HEK293T (cell line): ENCODE results near the gene LPCAT1.
"Not testable (repeated sequence)": the region's sequence is repeated elsewhere in the genome, so short reads cannot be mapped to it uniquely, and the experiment has no call there.

Experiments
- CTCF ChIA-PET: fragments of 350-600 bp; formaldehyde crosslinking; extraction: SDS; loops from one replicate; lab custom pipeline; 2021; ENCODE audit warnings: antibody characterized with exemption, inconsistent platforms; lab: Yijun Ruan, JAX
- POLR2A ChIA-PET: fragments of 350-600 bp; formaldehyde crosslinking; extraction: SDS; loops from one replicate; lab custom pipeline; 2020; ENCODE audit warnings: antibody characterized with exemption, inconsistent platforms; lab: Yijun Ruan, JAX
- DNase-seq: peaks from one replicate; pipeline ENCODE4 v3.0.0; 2012; ENCODE audit warnings: mixed read lengths; ENCODE audit errors: extremely low spot score
- ARNT ChIP-seq: fragments of 450-650 bp; IDR thresholded peaks from 2 replicates; pipeline ENCODE4 v1.6.1; 2017; ENCODE audit warnings: mild to moderate bottlenecking
- BHLHE40 ChIP-seq: fragments of 450-650 bp; IDR thresholded peaks from 2 replicates; pipeline ENCODE4 v1.6.1; 2016; ENCODE audit warnings: mild to moderate bottlenecking, moderate library complexity, borderline replicate concordance
- CTBP1 ChIP-seq: fragments of 450-650 bp; IDR thresholded peaks from 2 replicates; pipeline ENCODE4 v1.6.1; 2016; ENCODE audit warnings: borderline replicate concordance
- ELF4 ChIP-seq: fragments of 450-650 bp; IDR thresholded peaks from 2 replicates; pipeline ENCODE4 v1.6.1; 2017; ENCODE audit warnings: antibody characterized with exemption
- FOXA1 ChIP-seq: fragments of 450-650 bp; IDR thresholded peaks from 2 replicates; pipeline ENCODE4 v1.6.1; 2016; ENCODE audit warnings: mild to moderate bottlenecking
- FOXK2 ChIP-seq: fragments of 450-650 bp; IDR thresholded peaks from 2 replicates; pipeline ENCODE4 v1.6.1; 2016; ENCODE audit warnings: mild to moderate bottlenecking
- FOXM1 ChIP-seq: fragments of 450-650 bp; IDR thresholded peaks from 2 replicates; pipeline ENCODE4 v1.6.1; 2017; ENCODE audit warnings: mild to moderate bottlenecking, borderline replicate concordance
- HDGF ChIP-seq: fragments of 450-650 bp; IDR thresholded peaks from 2 replicates; pipeline ENCODE4 v1.6.1; 2017; ENCODE audit warnings: antibody characterized with exemption, borderline replicate concordance
- L3MBTL2 ChIP-seq: fragments of 450-650 bp; conservative IDR thresholded peaks from 2 replicates; pipeline ENCODE4 v1.6.1; 2016; ENCODE audit warnings: mild to moderate bottlenecking
- LEF1 ChIP-seq: fragments of 450-650 bp; IDR thresholded peaks from 2 replicates; pipeline ENCODE4 v1.6.1; 2017; ENCODE audit warnings: mild to moderate bottlenecking, borderline replicate concordance
- NFRKB ChIP-seq: fragments of 450-650 bp; IDR thresholded peaks from 2 replicates; pipeline ENCODE4 v1.6.1; 2016; ENCODE audit warnings: mild to moderate bottlenecking, moderate library complexity
- SP1 ChIP-seq: fragments of 450-650 bp; IDR thresholded peaks from 2 replicates; pipeline ENCODE4 v1.6.1; 2017
- SUZ12 ChIP-seq: fragments of 450-650 bp; IDR thresholded peaks from 2 replicates; pipeline ENCODE4 v1.6.1; 2016; ENCODE audit warnings: mild to moderate bottlenecking
- TARDBP ChIP-seq: fragments of 450-650 bp; IDR thresholded peaks from 2 replicates; pipeline ENCODE4 v1.6.1; 2016
- ZNF384 ChIP-seq: fragments of 450-650 bp; IDR thresholded peaks from 2 replicates; pipeline ENCODE4 v1.6.1; 2016
- TF ChIP-seq, protein P1 (sequence below): fragments of 450-650 bp; IDR thresholded peaks from 2 replicates; pipeline ENCODE4 v1.6.1; 2016

The LPCAT1 gene

DNA sequence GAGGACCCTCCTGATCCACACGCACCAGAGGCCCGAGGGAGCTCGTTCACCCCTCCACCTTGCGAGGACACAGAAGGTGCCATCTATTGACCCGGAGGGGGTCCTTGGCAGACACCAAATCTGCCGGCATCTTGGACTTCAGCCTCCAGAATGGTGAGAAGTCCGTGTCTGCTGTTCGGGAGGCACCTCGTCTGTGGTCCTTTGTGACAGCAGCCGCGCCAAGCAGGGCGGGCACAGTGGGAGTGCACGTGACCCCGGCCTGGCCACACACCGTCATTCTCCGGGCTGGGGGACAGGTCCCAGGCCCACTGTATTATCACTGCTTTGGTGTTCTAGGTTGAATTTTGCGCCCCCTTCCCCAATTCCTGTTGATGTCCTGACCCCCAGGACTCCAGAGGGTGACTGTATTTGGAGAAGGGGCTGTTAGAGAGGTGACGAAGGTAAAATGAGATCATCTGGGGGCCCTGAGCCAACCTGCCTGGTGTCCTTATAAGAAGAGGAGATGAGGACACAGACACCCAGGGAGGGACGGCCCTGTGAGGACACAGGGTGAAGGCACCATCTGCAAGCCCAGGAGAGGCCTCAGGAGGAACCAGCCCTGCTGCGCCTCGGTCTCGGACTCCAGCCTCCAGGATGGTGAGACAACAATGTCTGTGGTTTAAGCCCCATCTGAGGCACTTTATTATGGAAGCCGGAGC is 15.7 kb downstream of the LPCAT1 start:
- no peak for TF ChIP-seq FOXA1
- TF ChIP-seq NFRKB: no peak
- ChIA-PET CTCF (interaction anchor here (0.6 kb wide), 2 partner anchors 27 to 196 kb away, joined by 3 read pairs; no protein-coding TSS in a partner anchor), POLR2A (interaction anchor here (1.3 kb wide), 1 partner anchor 16 kb away, joined by 4 read pairs; the partner anchor contains the start of gene LPCAT1)
- no peak for DNase-seq

DNA sequence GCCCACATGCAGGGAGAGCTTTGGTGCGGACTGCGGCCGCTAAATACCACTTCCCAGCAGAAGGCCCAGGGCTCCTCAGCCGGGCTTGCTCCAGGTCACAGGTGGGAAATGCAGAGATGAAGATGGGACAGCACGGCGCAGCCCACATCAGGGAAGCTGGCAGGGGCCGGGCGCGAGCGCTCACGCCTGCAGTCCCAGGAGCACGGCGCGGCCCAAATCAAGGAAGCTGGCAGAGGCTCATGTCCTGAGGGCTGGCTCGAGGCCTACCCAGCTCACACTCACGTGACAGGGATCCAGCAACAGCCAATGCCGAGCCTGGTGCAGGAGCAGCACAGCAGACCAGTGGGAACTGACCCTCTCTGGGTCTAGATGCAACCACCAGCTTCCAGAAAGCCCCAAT is 16.3 kb downstream of the LPCAT1 start:
- ChIA-PET CTCF (interaction anchor here (0.6 kb wide), 3 partner anchors 26 to 195 kb away, joined by 3 read pairs; no protein-coding TSS in a partner anchor), POLR2A (interaction anchor here (1.3 kb wide), 1 partner anchor 16 kb away, joined by 4 read pairs; the partner anchor contains the start of gene LPCAT1)
- no peak for DNase-seq
- TF ChIP-seq TARDBP: no peak

DNA sequence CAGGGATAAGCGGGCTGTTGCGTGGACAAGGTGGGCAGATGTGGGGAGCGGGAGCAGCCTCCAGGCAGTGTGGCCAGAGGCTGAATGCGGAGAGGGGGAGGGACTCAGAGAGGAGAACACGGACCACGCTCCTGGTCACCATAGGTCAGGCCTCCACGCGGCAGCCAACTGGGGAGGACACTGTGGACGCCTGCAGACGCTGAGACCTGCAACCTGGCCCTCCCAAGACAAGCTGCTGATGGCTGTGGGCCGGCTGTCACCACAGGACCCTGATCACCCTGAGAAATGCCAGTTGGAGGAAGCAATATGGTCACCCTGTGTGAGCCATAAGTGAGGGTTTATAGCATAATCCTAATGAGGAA is 16.8 kb downstream of the LPCAT1 start:
- DNase-seq: no peak
- ChIA-PET POLR2A (interaction anchor here (1.3 kb wide), 1 partner anchor 17 kb away, joined by 4 read pairs; the partner anchor contains the start of gene LPCAT1), CTCF (interaction anchor here (0.6 kb wide), 2 partner anchors 25 to 26 kb away, joined by 3 read pairs; no protein-coding TSS in a partner anchor)
- TF ChIP-seq FOXM1 (no peak), ELF4 (no peak), LEF1 (no peak), BHLHE40 (no peak), HDGF (no peak)

DNA sequence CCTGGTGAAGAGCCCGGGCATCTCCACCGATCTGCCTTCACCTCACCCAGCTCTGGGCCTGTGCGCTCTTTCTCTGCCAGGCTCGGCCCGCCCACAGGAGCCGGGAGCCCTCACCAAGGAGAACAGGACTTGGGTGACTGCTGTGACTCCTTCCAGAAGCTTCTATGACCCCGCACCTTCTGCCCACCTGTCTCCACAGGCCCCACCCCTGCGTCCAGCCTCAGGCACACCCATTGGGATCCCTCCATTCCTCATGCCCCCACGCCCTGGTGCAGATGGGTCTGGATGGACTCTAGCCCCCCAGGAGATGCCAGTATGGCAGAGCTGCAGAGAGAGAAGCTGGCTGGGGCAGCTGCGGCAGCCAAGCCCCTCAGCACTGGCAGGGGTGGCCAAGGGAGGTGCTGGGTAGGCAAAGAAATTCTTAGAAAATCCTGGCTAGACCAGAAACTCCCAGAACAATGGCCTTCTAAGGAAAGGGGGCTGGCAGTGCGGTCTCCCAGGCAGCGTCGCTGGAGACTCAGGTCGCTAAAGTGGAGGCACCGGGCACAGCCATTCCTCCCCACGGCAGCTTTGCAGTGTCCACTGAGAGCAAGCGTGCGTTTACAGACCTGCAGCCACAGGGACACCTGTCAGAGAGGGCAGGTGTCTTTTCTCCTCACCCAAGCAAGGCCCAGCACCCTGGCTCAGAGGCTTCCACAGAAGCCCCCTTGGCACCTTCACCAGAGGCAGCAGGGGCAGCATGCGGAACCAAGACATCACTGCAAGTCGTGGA is 17.3 kb downstream of the LPCAT1 start:
- TF ChIP-seq LEF1: no peak
- TF ChIP-seq ZNF384: no peak
- TF ChIP-seq TARDBP: no peak
- no peak for TF ChIP-seq HDGF
- no peak for TF ChIP-seq ELF4
- TF ChIP-seq, protein P1, sequence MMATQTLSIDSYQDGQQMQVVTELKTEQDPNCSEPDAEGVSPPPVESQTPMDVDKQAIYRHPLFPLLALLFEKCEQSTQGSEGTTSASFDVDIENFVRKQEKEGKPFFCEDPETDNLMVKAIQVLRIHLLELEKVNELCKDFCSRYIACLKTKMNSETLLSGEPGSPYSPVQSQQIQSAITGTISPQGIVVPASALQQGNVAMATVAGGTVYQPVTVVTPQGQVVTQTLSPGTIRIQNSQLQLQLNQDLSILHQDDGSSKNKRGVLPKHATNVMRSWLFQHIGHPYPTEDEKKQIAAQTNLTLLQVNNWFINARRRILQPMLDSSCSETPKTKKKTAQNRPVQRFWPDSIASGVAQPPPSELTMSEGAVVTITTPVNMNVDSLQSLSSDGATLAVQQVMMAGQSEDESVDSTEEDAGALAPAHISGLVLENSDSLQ: no peak
- TF ChIP-seq NFRKB: no peak
- no peak for TF ChIP-seq SP1
- TF ChIP-seq SUZ12: no peak
- TF ChIP-seq L3MBTL2: no peak
- no peak for TF ChIP-seq FOXA1
- TF ChIP-seq FOXM1: no peak
- no peak for TF ChIP-seq ARNT
- TF ChIP-seq FOXK2: no peak
- TF ChIP-seq BHLHE40: no peak
- TF ChIP-seq CTBP1: no peak
- CTCF ChIA-PET: no interaction called here
- POLR2A ChIA-PET: interaction anchor here (1.3 kb wide), 1 partner anchor 17 kb away, joined by 4 read pairs; the partner anchor contains the start of gene LPCAT1
- DNase-seq: no peak

DNA sequence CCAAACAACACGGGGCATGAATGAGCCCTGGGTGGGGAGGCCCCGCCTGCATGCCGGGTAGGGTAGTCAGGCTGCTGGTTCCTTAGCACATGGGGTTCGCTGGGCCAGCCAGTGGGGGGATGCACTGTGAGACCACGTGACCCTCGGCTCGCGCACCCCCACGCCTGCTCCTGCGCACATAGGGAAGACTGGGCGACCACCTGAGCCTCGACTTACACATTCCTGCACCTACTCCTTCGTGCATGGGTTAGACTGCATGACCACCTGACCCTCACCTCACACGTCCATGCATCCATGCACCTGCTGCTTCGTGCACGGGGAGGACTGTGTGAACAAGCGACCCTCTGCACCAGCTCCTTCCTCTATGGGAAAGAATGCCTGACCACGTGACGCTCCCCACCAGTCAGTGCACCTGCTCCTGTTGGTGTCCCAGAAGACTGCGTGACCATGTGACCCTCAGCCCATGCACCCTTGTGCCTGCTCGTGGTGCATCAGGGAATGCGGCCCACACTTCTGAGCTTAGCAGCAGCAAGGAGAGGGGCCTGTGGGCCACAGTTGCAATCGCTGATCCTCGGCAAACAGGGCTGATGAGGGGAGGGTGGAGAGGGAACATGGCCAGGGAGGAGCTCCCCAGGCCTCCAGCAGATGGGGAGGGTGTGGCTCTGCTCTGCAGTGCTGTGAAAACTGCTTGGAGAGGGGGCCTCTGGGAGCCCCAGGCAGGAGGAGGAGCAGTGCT is 18.1 kb downstream of the LPCAT1 start:
- POLR2A ChIA-PET: no interaction called here
- no peak for DNase-seq
- CTCF ChIA-PET: no interaction called here
- TF ChIP-seq ELF4 (no peak), SP1 (no peak), CTBP1 (no peak), LEF1 (no peak), SUZ12 (no peak), FOXK2 (no peak), FOXA1 (no peak), ZNF384 (no peak)
- TF ChIP-seq, protein P1: no peak

DNA sequence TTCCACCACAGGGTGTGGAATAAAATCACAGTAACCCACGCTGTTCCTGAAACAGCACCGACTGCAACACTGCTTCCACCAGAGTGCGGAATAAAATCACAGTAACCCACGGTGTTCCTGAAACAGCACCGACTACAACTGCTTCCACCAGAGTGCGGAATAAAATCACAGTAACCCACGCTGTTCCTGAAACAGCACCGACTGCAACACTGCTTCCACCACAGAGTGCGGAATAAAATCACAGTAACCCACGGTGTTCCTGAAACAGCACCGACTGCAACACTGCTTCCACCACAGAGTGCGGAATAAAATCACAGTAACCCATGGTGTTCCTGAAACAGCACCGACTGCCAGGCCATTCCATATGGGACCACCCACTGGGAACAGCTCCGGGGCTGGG is 18.7 kb downstream of the LPCAT1 start:
- DNase-seq, CTCF ChIA-PET, POLR2A ChIA-PET: not testable (repeated sequence)

DNA sequence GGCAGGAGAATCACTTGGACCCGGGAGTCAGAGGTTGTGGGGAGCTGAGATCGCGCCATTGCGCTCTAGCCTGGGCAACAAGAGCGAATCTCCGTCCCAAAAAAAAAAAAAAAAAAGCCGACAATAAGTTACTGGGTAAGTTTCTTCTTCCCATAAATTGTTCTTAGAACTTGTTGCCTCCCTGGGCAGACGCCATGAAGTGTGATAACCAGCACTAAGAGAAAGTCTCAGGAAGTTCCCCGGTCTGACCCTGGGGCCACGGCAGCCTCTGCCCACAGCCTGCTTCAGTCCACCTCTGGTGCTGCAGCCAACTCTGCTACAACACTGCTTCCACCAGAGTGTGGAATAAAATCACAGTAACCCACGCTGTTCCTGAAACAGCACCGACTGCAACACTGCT is 19.1 kb downstream of the LPCAT1 start:
- DNase-seq: no peak
- ChIA-PET POLR2A (no interaction called here), CTCF (no interaction called here)
- no peak for TF ChIP-seq ZNF384
- no peak for TF ChIP-seq TARDBP
- TF ChIP-seq ELF4: no peak
- TF ChIP-seq FOXM1: no peak
- TF ChIP-seq, protein P1: no peak
